PC-9 (cell line): Measurements from ENCODE around the gene CCDC88C. TPM values are rescaled to one million over a fixed set of nuclear protein-coding genes. Genes with fewer than 3 reads are reported as not detected.

ENCODE experiments used
- BruUV-seq: library from RNA; stranded (reverse); fragments of 400-500 nt; replicated peaks from 2 replicates; lab custom pipeline; 2021; lab: Mats Ljungman, UMichigan
- CTCF ChIA-PET: fragments of 300-600 bp; sonication (Branson Sonifier 250); formaldehyde crosslinking; loops from one replicate; lab custom pipeline; 2022; ENCODE audit warnings: antibody characterized with exemption; lab: Charles Lee
- POLR2A ChIA-PET: fragments of 300-600 bp; sonication (Branson Sonifier 250); formaldehyde crosslinking; loops from one replicate; lab custom pipeline; 2022; ENCODE audit warnings: antibody characterized with exemption; ENCODE audit not compliant: unreplicated experiment; lab: Charles Lee
- DNase-seq, 2 experiments: peaks; one replicate each; pipeline versions ENCODE4 v3.0.0 to v3.0.0-alpha.2; 2015 to 2022; ENCODE audit warnings: mixed read lengths in 1 of 2
- H2AFZ ChIP-seq: fragments of 200-600 bp; sonication (generic); 2 replicates; pipeline ENCODE4 v1.8.1; 2017; ENCODE audit warnings: antibody characterized with exemption
- H3F3A ChIP-seq: fragments of 200-600 bp; sonication (generic); 2 replicates; pipeline ENCODE4 v1.8.1; 2017; ENCODE audit warnings: antibody characterized with exemption, mild to moderate bottlenecking, low read depth; ENCODE audit not compliant: insufficient read depth
- H3K27ac ChIP-seq: fragments of 200-600 bp; sonication (generic); 2 replicates; pipeline ENCODE4 v1.6.1; 2016; ENCODE audit warnings: mixed run types
- H3K27me3 ChIP-seq: fragments of 200-600 bp; sonication (generic); 2 replicates; pipeline ENCODE4 v1.6.1; 2016; ENCODE audit warnings: low read depth, mixed run types; ENCODE audit not compliant: insufficient read depth
- H3K36me3 ChIP-seq: fragments of 200-600 bp; sonication (generic); 2 replicates; pipeline ENCODE4 v1.6.1; 2016; ENCODE audit warnings: low read depth, mixed run types
- H3K4me1 ChIP-seq: fragments of 200-600 bp; sonication (generic); replicated peaks from 2 replicates; pipeline ENCODE4 v1.6.1; 2016; ENCODE audit warnings: mixed run types; ENCODE audit not compliant: insufficient read depth
- H3K4me2 ChIP-seq: fragments of 200-600 bp; sonication (generic); 2 replicates; pipeline ENCODE4 v1.6.1; 2017; ENCODE audit warnings: mixed run types
- H3K4me3 ChIP-seq: fragments of 200-600 bp; sonication (generic); 2 replicates; pipeline ENCODE4 v1.6.1; 2016; ENCODE audit warnings: mixed run types
- H3K79me2 ChIP-seq: fragments of 200-600 bp; sonication (generic); 2 replicates; pipeline ENCODE4 v1.6.1; 2017; ENCODE audit warnings: low read depth, mixed run types
- H3K9me2 ChIP-seq: fragments of 200-600 bp; sonication (generic); 2 replicates; pipeline ENCODE4 v1.8.1; 2017; ENCODE audit warnings: mild to moderate bottlenecking; ENCODE audit not compliant: insufficient read depth
- H3K9me3 ChIP-seq: fragments of 200-600 bp; sonication (generic); 2 replicates; pipeline ENCODE4 v1.8.1; 2016; ENCODE audit warnings: low read depth; ENCODE audit not compliant: insufficient read depth
- H4K20me1 ChIP-seq: fragments of 200-600 bp; sonication (generic); 2 replicates; pipeline ENCODE4 v1.8.1; 2017; ENCODE audit not compliant: insufficient read depth
- CTCF ChIP-seq: fragments of 200-600 bp; sonication (generic); conservative IDR thresholded peaks from 2 replicates; pipeline ENCODE4 v1.6.1; 2017; ENCODE audit warnings: mixed run types, antibody characterized with exemption, mild to moderate bottlenecking, moderate library complexity
- EZH2 ChIP-seq: fragments of 200-600 bp; sonication (generic); IDR thresholded peaks from 2 replicates; pipeline ENCODE4 v1.8.0; 2017; ENCODE audit warnings: antibody characterized with exemption, low read depth
- intact Hi-C: fragments of 100-400 bp; cut with micrococcal nuclease; formaldehyde crosslinking; loops from one replicate; pipeline ENCODE4 v1.10.0; 2022; ENCODE audit not compliant: unreplicated experiment
- total RNA-seq: library from RNA; stranded (reverse); gene quantifications from 2 replicates; pipeline ENCODE4 v1.2.3, GENCODE V29; 2021

Gene CCDC88C
- total RNA-seq, 1 experiment from 2014 or later, result 7.4 TPM

DNA sequence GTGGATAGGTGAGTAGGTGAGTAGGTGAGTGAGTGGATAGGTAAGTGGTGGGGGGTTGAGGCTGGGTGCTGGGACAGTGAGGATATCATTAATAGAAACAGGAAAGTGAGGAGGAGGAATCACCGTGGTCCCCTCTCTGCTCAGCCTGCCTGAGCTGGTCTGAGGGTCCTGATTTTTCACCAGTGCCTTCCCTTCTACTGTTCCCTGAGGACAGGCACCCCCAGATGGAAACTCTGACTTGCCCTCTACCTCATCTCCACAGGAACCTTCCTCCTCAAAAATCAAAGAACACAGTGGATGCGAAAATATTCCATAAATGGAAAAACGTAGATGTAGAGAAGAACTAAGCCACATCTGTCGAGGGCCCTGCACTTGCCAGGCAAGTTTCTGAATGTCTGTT is 175.0 kb downstream of the CCDC88C start:
- no peaks in the 10 kb centered on the region for H3K9me3 ChIP-seq
- 0 out of 2 replicates have a peak, but pooled peaks cover 3% of the 10 kb centered on the region for H3K27me3 ChIP-seq
- TF ChIP-seq EZH2, result no peak
- TF ChIP-seq CTCF, result no peak
- H2AFZ ChIP-seq, result no peak overlapping the region
- POLR2A ChIA-PET, result no interaction called here
- CTCF ChIA-PET, result no interaction called here
- no peaks in the 10 kb centered on the region for H3K9me2 ChIP-seq
- H3K27ac ChIP-seq, result no peak overlapping the region
- H3K4me2 ChIP-seq, result no peak overlapping the region
- no peaks in the 10 kb centered on the region for H3F3A ChIP-seq
- H3K4me1 ChIP-seq, result no peaks in the 10 kb centered on the region
- no TSS peak for BruUV-seq
- no peak for DNase-seq
- no peaks in the 10 kb centered on the region for H3K36me3 ChIP-seq
- no peaks in the 10 kb centered on the region for H3K79me2 ChIP-seq
- no peak overlapping the region for H3K4me3 ChIP-seq
- no peaks in the 10 kb centered on the region for H4K20me1 ChIP-seq
- intact Hi-C loops, result no loop called here

GRCh38 chr14:91241863-91242262 is 175.8 kb downstream of the CCDC88C start:
- ChIA-PET CTCF (no interaction called here), POLR2A (no interaction called here)
- no peaks in the 10 kb centered on the region for H3F3A ChIP-seq
- no peak overlapping the region for H3K4me2 ChIP-seq
- H3K9me2 ChIP-seq, result no peaks in the 10 kb centered on the region
- H3K9me3 ChIP-seq, result no peaks in the 10 kb centered on the region
- H3K79me2 ChIP-seq, result no peaks in the 10 kb centered on the region
- no TSS peak for BruUV-seq
- H3K36me3 ChIP-seq, result no peaks in the 10 kb centered on the region
- 0 out of 2 replicates have a peak, but pooled peaks cover 3% of the 10 kb centered on the region for H3K27me3 ChIP-seq
- no peak overlapping the region for H3K27ac ChIP-seq
- no peak overlapping the region for H3K4me3 ChIP-seq
- TF ChIP-seq EZH2, result no peak
- TF ChIP-seq CTCF, result no peak
- H4K20me1 ChIP-seq, result no peaks in the 10 kb centered on the region
- H3K4me1 ChIP-seq, result no peaks in the 10 kb centered on the region
- intact Hi-C loops, result no loop called here
- H2AFZ ChIP-seq, result no peak overlapping the region
- DNase-seq, result no peak

GRCh38 chr14:91238661-91239060 is 179.0 kb downstream of the CCDC88C start:
- CTCF ChIA-PET, result no interaction called here
- BruUV-seq, result no TSS peak
- POLR2A ChIA-PET, result no interaction called here

More at GRCh38 chr14:91238661-91239060, 179.0 kb downstream of the CCDC88C start:
- Histone ChIP-seq H3K79me2 (no peaks in the 10 kb centered on the region), H3K9me2 (no peaks in the 10 kb centered on the region), H3K4me2 (no peak overlapping the region), H3K9me3 (no peaks in the 10 kb centered on the region), H3K36me3 (no peaks in the 10 kb centered on the region), H3K27ac (no peak overlapping the region), H3K4me1 (no peaks in the 10 kb centered on the region), H2AFZ (no peak overlapping the region), H3K4me3 (no peak overlapping the region), H4K20me1 (no peaks in the 10 kb centered on the region), H3K27me3 (0 out of 2 replicates have a peak, but pooled peaks cover 3% of the 10 kb centered on the region), H3F3A (no peaks in the 10 kb centered on the region)
- TF ChIP-seq CTCF (no peak), EZH2 (no peak)
- DNase-seq, result no peak
- intact Hi-C loops, result no loop called here
